GM12873 (cell line): ENCODE measurements around the gene MPIG6B.

Source experiments
- TF ChIP-seq, protein P1 (sequence below): IDR thresholded peaks from 2 replicates; pipeline ENCODE4 v1.5.1; 2012; ENCODE audit warnings: low read depth, mild to moderate bottlenecking, moderate library complexity, low read length, control low read depth; ENCODE audit not compliant: insufficient read depth; ENCODE audit errors: missing control alignments

The MPIG6B gene

DNA sequence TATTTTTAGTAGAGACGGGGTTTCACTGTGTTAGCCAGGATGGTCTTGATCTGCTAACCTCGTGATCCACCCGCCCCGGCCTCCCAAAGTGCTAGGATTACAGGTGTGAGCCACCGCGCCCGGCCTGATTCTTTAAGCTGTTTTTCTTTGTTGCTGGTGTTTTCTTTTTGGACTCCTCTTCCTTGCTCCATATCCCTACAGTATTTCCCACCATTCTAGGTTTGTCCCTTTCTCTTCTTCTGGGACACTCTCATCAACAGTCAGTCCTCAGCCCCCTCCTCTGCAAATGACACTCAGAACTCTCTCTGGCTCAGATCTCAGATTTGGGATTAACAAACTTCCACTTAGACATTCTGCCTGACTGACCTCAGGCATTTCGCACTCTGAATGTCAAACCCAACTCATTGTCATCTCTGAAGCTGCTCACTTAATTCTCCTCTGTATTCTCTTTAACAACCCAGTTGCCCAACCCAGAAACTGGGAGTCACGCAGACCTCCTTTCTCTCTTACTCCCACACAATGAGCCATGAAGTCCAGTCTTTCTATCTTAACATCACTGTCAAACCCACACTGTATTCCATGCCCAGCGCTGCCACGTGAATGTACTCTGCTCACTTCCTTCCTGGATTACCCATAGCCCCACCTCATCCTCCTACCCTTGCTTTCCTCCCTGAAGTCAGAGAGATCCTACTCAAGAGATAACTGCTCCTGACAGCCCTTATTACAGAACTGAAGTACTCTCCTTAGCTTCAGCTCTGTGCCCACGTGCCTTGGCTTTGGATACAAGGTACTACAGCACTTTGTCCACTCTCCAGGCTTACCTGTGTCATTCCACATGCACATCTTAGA is 2.6 kb downstream of the MPIG6B start:
- TF ChIP-seq, protein P1, sequence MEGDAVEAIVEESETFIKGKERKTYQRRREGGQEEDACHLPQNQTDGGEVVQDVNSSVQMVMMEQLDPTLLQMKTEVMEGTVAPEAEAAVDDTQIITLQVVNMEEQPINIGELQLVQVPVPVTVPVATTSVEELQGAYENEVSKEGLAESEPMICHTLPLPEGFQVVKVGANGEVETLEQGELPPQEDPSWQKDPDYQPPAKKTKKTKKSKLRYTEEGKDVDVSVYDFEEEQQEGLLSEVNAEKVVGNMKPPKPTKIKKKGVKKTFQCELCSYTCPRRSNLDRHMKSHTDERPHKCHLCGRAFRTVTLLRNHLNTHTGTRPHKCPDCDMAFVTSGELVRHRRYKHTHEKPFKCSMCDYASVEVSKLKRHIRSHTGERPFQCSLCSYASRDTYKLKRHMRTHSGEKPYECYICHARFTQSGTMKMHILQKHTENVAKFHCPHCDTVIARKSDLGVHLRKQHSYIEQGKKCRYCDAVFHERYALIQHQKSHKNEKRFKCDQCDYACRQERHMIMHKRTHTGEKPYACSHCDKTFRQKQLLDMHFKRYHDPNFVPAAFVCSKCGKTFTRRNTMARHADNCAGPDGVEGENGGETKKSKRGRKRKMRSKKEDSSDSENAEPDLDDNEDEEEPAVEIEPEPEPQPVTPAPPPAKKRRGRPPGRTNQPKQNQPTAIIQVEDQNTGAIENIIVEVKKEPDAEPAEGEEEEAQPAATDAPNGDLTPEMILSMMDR: no peak

DNA sequence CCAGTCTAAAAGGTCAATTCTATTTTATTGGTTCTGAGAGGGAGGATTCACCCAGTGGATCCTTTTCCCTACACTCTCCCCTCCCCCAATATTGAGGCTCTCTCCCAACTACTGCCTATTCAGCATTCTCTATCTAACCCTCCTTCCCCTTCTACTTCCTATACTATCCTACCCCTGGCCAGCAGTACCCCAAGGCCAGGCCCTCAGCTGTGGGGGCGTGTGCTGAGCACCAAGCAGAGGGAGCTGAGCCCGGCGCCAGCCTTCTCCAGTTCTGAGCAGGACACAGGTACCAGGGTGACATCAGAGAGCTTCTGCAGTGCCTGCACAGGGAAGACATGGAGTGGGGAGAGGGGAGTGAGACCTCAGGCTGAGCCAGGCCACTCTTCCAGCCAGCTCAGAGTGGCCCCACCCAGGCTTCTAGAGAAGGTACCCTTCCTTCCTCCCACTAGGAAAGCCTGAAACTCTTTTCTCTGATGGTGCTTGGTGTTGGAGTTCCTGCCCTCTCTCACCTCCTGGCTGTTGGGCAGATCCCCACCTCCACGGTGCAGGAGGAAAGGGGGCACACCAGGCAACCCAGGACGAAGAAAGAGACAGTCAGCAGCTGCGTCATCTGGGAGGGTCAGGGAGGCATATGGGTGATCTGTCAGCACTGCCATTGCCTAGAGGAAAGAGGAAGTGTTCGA is 4.0 kb downstream of the MPIG6B start:
- TF ChIP-seq, protein P1: no peak

DNA sequence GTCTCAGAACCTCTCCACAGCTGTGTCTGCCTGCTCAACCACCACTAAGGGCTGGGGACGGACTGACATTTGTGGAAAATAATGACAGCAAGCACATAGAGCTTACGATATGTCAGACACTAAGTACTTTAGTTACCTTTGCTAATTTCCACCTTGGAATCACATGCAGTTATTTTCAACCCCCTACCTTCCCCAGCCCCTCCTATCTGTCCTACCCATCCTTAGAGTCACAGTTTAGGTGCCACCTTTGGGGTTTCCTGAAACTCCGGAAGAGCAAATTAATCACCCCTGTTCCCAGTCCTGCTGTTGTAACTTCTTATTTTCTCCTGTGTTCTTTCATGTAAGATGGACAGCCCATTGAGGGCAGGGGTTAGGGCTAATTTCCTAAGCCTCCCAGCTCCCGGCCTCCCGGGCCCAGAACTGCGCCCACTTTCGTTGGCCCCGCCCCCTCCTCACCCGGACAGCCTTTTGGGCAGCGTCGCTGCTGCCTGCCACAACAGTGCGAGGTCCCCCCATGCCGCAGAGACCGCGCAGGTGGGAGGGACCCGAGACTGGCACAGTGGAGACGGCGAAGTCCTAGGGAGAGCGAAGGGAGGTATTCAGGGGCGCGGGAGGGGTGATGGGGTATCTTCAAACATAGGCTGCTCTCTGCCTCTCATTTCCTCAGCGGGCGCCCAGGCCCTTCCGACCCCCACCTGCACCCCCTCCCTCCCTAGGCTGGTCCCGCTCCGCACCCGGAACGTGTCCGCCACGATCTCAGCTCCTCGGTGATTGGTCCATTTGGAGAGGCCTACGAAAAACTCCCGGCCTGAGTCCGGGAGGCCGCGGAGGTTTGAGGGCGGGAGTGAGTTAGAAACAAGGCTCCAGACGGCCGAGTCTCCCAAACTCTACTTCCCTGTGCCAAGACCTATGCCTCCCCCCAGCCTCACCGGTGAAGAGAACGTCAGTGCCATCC is 4.8 kb downstream of the MPIG6B start:
- TF ChIP-seq, protein P1: no peak

DNA sequence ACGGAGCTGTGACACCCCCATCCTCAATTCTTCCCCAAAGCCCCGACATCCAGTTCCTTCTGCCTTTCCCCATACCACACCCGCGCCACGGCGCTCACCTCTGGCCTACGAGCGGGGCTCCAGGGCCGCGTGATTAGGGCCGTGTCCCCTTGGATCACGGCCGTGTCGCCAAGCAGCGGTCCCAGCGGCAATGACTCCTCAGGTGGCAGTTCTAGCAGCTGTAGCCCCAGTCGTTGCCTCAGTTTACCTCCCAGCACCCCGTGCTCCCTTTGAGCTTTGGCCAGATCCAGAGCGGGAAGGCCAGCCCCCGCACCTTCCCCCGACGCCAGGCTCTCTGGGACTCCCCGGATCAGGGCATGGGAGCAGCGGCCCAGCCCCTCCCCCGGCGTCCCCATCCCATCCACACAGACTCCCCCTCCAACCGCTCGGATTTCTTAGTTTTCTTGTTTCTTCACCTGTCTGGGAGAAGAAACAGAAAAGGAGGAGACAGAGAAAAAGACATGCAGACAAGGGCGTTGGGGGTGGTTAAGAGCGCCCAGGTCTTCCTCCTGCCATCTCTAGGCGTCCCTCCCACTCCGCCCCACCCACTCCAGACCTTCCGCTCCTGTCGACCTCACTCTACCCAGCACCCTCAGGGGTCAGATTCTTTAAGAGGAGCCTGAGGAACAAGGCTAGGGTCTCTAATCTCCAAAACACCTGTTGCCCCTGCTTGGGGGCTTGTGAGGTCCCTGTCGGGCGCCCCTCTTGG is 5.8 kb downstream of the MPIG6B start, which contains the start of gene DDAH2:
DDAH2 (minus strand) TSS at position 533 of the 748 bp plus-strand sequence; CDS start at position 395, 138 bp downstream.
- TF ChIP-seq, protein P1: peak; percentile 76

DNA sequence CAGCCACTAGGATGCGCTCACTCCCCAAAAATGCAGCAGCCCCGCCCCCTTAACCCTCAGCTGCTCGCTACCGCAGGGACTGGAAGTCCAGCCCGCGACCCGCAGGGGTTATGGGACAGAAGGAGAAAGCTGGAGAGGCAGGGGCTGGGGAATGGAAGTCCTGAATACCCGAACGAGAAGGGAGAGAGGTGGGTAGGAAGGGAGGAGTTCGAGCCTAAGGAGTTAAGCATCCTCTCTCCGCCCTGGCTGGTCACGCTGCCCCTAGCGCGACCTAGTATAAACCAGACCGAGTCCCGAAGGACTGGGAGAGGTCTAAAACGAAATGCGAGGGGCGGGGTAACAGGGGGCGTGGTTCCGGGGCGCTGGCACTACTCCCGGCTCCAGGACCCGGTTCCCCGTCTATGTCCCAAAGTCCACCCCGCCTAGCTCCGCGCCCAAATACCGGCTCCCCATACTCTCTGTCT is 6.4 kb downstream of the MPIG6B start:
- TF ChIP-seq, protein P1: no peak

DNA sequence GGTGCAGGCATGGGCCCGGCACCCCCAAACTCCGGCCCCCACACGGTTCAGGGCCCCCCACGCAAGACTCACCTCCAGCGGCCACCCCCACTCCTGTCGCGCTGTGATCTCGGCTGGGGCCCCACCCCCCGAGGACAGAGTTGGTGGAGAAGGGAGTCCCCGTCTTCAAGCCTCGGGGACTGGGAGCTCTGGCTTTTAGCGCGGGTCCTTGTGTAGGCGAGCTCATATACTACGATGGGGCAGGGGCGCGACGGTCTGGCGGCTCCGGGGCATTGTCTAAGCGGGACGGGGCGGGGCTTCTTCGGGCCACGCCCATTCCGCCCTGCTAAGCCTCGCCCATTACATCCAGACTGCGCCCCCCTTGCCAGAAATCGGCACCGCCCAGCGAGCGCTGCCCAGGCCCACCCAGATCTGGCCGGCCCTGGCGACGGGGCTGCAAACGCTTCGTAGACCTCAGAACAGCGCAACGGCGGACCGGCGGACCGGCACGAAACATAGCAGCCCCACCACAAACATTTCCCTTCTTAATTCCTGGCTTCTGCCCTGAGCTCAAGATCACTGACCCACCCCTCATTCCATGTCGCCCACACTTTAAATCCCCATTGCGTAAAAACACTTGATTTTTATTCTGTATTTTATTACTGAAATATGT is 6.9 kb downstream of the MPIG6B start:
- TF ChIP-seq, protein P1: no peak
